ENCODE data around the gene IPO13.

IPO13 gene

GRCh38 chr1:44013949-44014348 is 67.2 kb downstream of the IPO13 start:
- DNase-seq, result no peak

GRCh38 chr1:44014365-44015104 is 67.8 kb downstream of the IPO13 start:
- DNase-seq, result no peak

- no peak for DNase-seq
Measured at GRCh38 chr1:44015206-44015605, 68.5 kb downstream of the IPO13 start.

GRCh38 chr1:44016041-44016889 is 69.5 kb downstream of the IPO13 start:
- DNase-seq, result no peak

GRCh38 chr1:44016890-44017400 is 70.2 kb downstream of the IPO13 start:
- no peak for DNase-seq

Measured in T-helper 2 cell (primary cell).